GM23248 (cell line): Measurements from ENCODE around the gene WNT3A.

Experiments
- EZH2 ChIP-seq: fragments of 200-600 bp; sonication (generic); IDR thresholded peaks from 2 replicates; pipeline ENCODE4 v1.6.1; 2018; ENCODE audit warnings: antibody characterized with exemption, mild to moderate bottlenecking; ENCODE audit not compliant: insufficient read depth, poor library complexity, severe bottlenecking
- EZH2phosphoT487 ChIP-seq: fragments of 200-600 bp; sonication (generic); IDR thresholded peaks from 2 replicates; pipeline ENCODE4 v1.6.1; 2018; ENCODE audit warnings: antibody characterized with exemption, moderate library complexity, mild to moderate bottlenecking, low read depth; ENCODE audit not compliant: insufficient read depth

- TF ChIP-seq EZH2: no peak
- TF ChIP-seq EZH2phosphoT487: no peak
These were observed 69.0 kb downstream of the WNT3A start for GRCh38 chr1:228075801-228076271.
